Fibroblast of the aortic adventitia (primary cell): ENCODE measurements around the gene ANGPTL1. TPM values are rescaled to one million over a fixed set of nuclear protein-coding genes. Genes with fewer than 3 reads are reported as not detected.
A peak's percentile ranks its signal among the peaks of the same experiment; 100 is the strongest.
"Not testable (repeated sequence)": the region's sequence is repeated elsewhere in the genome, so short reads cannot be mapped to it uniquely, and the experiment has no call there.

Experiments
- DNase-seq: peaks from one replicate; pipeline ENCODE4 v3.0.0-alpha.2; 2010; ENCODE audit warnings: low read depth
- H3K4me3 ChIP-seq: 2 replicates; pipeline ENCODE4 v1.5.1; 2011; ENCODE audit warnings: low read depth, mild to moderate bottlenecking, control low read depth, low read length, moderate library complexity
- CTCF ChIP-seq: IDR thresholded peaks from 2 replicates; pipeline ENCODE4 v1.5.1; 2011; ENCODE audit warnings: mild to moderate bottlenecking, low read length, control low read depth, inconsistent platforms; ENCODE audit not compliant: insufficient read depth
- total RNA-seq: library from RNA; depleted of rRNA; stranded (reverse); fragments of >200 nt; gene quantifications from 2 replicates; pipeline ENCODE4 v1.2.3, GENCODE V29; 2012; ENCODE audit warnings: low replicate concordance

Gene ANGPTL1
- total RNA-seq, 1 donor: 6.0 TPM

DNA sequence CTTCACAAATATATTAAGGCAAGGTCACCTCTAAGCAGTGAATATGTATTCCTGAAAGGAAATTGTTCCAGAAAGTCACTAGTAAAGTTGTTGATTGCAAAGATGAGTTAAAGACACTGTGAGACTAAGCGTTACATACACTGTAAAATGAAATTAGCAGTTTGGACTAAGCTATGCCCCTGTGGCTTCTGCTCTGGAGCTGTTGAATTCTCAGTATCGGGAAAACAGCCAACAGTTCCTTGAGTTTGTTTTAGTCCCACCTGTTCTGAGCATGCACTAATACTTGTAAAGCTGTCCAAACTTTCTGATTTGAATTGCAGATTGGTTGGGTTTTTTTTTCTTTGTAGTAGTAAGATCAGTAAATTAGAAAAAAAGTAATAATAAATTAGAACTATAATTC lies 21.0 kb downstream of the ANGPTL1 start:
- H3K4me3 ChIP-seq: no peak overlapping the region
- DNase-seq: no peak
- no peak for TF ChIP-seq CTCF

DNA sequence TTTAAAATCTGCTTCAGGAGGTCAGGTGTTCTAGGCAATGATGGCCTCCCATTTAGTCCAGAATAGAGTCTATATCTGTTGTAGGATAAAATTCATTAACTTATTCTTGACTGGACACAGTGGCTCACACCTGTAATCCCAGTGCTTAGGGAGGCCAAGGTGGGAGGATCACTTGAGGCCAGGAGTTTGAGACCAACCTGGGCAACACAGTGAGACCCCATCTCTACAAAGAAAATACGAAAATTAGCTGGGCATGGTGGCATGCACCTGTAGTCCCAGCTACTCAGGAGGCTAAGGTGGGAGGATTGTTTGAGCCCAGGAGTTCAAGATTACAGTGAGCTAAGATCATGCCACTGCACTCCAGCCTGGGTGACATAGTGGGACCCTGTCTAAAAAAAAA lies 23.0 kb downstream of the ANGPTL1 start:
- not testable (repeated sequence) for H3K4me3 ChIP-seq, DNase-seq

GRCh38 chr1:178847396-178847849 lies 23.5 kb downstream of the ANGPTL1 start:
- no peak overlapping the region for H3K4me3 ChIP-seq
- TF ChIP-seq CTCF: no peak
- DNase-seq: peak; percentile 84

GRCh38 chr1:178846306-178846705 lies 24.6 kb downstream of the ANGPTL1 start:
- TF ChIP-seq CTCF: no peak
- no peak for DNase-seq
- no peak overlapping the region for H3K4me3 ChIP-seq

GRCh38 chr1:178844436-178844835 lies 26.4 kb downstream of the ANGPTL1 start:
- no peak for DNase-seq
- no peak overlapping the region for H3K4me3 ChIP-seq

DNA sequence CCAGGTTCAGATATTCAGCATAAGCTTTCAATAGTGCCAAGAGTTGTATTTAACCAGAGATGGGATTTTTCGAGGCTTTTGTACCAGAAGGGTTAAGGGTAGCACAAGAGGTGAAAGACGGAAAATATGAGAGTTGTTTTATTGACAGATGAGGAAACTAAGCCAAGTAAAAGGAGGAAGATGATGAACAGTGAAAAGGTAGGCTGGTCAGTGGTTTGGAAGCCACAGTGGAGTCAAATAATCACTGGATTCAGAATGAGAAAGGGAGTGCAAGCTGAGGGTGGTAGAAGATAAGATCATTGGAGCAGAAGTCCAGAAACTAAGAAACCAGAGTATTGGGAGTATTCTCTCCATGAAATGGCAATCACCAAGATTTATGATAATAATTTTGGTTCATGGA lies 45.7 kb downstream of the ANGPTL1 start:
- TF ChIP-seq CTCF: no peak
- H3K4me3 ChIP-seq: no peak overlapping the region

More at GRCh38 chr1:178844436-178844835, 26.4 kb downstream of the ANGPTL1 start:
- no peak for TF ChIP-seq CTCF

GRCh38 chr1:178821134-178821866 lies 49.6 kb downstream of the ANGPTL1 start:
- H3K4me3 ChIP-seq: no peak overlapping the region
- no peak for TF ChIP-seq CTCF
- no peak for DNase-seq

More for the DNA sequence above, 45.7 kb downstream of the ANGPTL1 start:
- DNase-seq: no peak
